Lower lobe of right lung (tissue), 2 donors: Measurements from ENCODE around the gene CIZ1. TPM values are rescaled to one million over a fixed set of nuclear protein-coding genes. Genes with fewer than 3 reads are reported as not detected.

Source experiments
- ATAC-seq, 2 donors: fragments of 200-7000 bp; cut with Tn5 transposase; one replicate each; pipeline ENCODE4 v1.9.1; 2020 to 2022; ENCODE audit warnings: mild to moderate bottlenecking in 2 of 2, moderate library complexity in 2 of 2
- DNase-seq: peaks from one replicate; pipeline ENCODE4 v3.0.0-alpha.2; 2020
- H3K27ac ChIP-seq: fragments of 200-600 bp; one replicate; pipeline ENCODE4 v1.8.0; 2022
- H3K27me3 ChIP-seq: fragments of 200-600 bp; one replicate; pipeline ENCODE4 v1.8.0; 2022; ENCODE audit warnings: low read depth
- H3K36me3 ChIP-seq: fragments of 200-600 bp; one replicate; pipeline ENCODE4 v1.8.0; 2022; ENCODE audit warnings: mild to moderate bottlenecking
- H3K4me1 ChIP-seq: fragments of 200-600 bp; one replicate; pipeline ENCODE4 v1.8.0; 2022
- H3K4me3 ChIP-seq: fragments of 200-600 bp; one replicate; pipeline ENCODE4 v1.8.0; 2022; ENCODE audit warnings: mild to moderate bottlenecking
- H3K9me3 ChIP-seq: fragments of 200-600 bp; one replicate; pipeline ENCODE4 v1.8.0; 2022
- intact Hi-C: fragments of 100-400 bp; cut with DNase I; formaldehyde crosslinking; loops from one replicate; pipeline ENCODE4 v1.11.0; 2022
- total RNA-seq: library from RNA; stranded (reverse); fragmentation: NEBNext Ultra II Directional; extraction: Animal tissue kit (Norgen Biotek cat#: 25700); gene quantifications from one replicate; pipeline ENCODE4 v1.2.1, GENCODE V29; 2021
- TF ChIP-seq, protein P1 (sequence below): fragments of 200-600 bp; IDR thresholded peaks from one replicate; pipeline ENCODE4 v1.8.0; 2022; ENCODE audit warnings: antibody characterized with exemption, mild to moderate bottlenecking
- donor health status: DM: no; HTN: yes; CAD: no; lungs with severe emphysema.

Gene CIZ1
- total RNA-seq, 1 donor from 2014 or later: 98.5 TPM

DNA sequence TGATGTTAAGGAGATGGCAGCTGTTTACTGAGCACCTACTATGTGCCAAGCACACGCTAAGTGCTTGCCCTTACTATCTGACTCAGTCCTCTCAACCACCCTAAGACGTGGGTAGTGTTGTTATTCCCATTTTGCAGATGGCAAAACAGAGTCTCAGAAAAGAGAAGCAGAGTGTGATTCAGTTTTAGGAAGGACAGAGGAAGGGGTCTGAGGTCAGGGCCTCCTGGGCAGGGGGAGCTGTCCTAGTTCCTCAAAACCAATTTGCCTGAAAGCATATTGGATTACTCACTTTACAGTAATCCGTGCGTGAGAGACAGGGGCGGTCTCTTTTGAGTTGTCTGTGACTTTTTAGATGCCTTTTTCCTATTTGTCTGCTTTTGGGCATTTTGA is 35.0 kb upstream of the CIZ1 start:
- DNase-seq (no peak), ATAC-seq (no peak)
- H3K4me1 ChIP-seq: no peaks in the 10 kb centered on the region
- intact Hi-C loops: no loop called here
- H3K9me3 ChIP-seq: no peaks in the 10 kb centered on the region
- no peaks in the 10 kb centered on the region for H3K27me3 ChIP-seq
- TF ChIP-seq, protein P1, sequence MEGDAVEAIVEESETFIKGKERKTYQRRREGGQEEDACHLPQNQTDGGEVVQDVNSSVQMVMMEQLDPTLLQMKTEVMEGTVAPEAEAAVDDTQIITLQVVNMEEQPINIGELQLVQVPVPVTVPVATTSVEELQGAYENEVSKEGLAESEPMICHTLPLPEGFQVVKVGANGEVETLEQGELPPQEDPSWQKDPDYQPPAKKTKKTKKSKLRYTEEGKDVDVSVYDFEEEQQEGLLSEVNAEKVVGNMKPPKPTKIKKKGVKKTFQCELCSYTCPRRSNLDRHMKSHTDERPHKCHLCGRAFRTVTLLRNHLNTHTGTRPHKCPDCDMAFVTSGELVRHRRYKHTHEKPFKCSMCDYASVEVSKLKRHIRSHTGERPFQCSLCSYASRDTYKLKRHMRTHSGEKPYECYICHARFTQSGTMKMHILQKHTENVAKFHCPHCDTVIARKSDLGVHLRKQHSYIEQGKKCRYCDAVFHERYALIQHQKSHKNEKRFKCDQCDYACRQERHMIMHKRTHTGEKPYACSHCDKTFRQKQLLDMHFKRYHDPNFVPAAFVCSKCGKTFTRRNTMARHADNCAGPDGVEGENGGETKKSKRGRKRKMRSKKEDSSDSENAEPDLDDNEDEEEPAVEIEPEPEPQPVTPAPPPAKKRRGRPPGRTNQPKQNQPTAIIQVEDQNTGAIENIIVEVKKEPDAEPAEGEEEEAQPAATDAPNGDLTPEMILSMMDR: no peak
- H3K36me3 ChIP-seq: no peaks in the 10 kb centered on the region
- no peak overlapping the region for H3K27ac ChIP-seq
- H3K4me3 ChIP-seq: no peak overlapping the region

DNA sequence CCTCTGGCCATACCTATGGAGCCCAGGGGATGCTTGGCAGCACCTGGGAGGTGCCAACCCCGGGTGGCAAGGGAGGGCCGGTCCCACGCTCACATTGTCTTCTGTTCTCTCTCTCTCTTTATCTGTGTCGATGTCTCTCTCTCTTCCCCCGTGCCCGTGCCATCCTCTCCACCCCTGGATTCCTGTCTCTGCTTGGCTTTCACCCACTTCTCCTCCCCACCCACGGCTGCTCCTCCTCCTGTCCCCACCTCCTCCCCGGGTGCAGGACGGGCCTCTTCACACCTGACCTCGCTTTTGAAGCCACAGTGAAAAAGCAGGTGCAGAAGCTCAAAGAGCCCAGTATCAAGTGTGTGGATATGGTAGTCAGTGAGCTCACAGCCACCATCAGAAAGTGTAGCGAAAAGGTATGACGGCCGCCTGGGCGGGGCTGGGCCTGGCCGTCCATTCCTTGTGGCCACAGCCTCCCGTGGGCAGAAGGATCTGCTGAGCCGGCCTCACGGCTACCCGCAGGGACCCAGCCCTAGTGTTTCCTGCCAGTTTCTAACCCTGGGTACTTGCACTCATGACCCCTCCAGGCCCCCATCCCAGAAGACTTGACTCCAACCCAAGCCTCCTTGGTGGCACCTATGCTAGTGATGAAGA is 34.5 kb upstream of the CIZ1 start:
- no peak for DNase-seq
- no peak for ATAC-seq
- H3K36me3 ChIP-seq: no peaks in the 10 kb centered on the region
- no peaks in the 10 kb centered on the region for H3K27me3 ChIP-seq
- intact Hi-C loops: no loop called here
- H3K27ac ChIP-seq: no peak overlapping the region
- TF ChIP-seq, protein P1: no peak
- H3K4me3 ChIP-seq: no peak overlapping the region
- no peaks in the 10 kb centered on the region for H3K4me1 ChIP-seq
- no peaks in the 10 kb centered on the region for H3K9me3 ChIP-seq

DNA sequence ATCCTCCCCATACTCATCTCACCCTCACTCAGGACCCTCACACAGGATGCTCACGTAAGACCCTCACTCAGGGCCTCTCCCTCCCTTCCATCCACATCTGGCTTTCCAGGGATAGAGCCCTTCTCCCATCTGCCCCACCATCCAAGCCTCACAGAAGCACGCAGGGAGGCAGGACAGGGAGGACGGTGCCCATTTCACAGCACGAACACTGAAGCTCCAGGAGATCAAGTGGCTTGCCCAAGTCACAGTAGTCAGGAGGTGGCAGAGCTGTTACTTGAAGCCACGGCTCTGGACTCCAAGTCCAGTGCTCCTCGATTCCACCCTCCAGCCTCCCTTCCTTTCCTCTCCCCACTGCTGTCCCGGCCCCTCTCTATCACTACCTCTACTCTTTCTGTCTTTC is 33.5 kb upstream of the CIZ1 start:
- Histone ChIP-seq H3K4me3 (no peak overlapping the region), H3K9me3 (no peaks in the 10 kb centered on the region), H3K4me1 (no peaks in the 10 kb centered on the region), H3K27me3 (no peaks in the 10 kb centered on the region), H3K36me3 (no peaks in the 10 kb centered on the region), H3K27ac (no peak overlapping the region)
- no peak for ATAC-seq
- intact Hi-C loops: no loop called here
- DNase-seq: no peak
- TF ChIP-seq, protein P1: no peak

DNA sequence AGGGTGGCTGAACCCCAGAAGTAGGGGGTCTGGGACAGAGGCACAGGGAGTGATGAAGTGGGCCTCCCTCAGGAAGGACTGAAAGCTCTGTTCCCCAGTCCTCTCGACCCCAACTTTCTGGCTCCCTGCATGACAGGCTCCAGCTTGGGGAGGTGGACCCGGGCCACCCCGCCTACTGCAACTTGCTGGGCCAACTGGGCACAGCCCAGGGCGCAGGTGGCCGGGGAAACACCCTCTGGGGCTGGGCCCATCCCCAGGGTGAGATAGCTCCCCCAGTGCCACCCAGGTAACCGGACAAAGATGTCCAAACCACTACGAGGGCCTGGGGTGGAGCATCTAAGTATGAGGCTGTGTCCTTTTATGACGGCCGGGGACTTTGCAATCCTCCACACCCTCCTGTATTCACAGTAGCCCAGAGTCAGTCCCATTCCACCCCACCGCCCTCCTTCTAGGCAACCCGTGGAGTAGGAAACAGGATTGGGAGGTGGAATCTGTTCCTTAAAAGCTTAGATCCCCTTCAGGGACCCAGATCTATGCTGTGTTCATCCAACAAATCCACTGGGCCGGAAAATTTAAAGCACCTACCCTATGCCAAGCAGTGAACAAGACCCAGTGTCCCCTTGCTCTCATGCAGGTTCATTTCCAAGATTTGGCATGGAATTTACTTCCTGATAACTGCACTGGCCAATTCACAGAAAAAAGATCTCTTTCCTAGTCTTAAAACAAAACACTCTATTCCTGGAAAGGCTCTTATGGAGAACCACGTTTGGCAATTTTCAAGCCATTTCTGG is 31.7 kb upstream of the CIZ1 start:
- no peaks in the 10 kb centered on the region for H3K27me3 ChIP-seq
- DNase-seq (no peak), ATAC-seq (no peak)
- intact Hi-C loops: no loop called here
- H3K36me3 ChIP-seq: no peaks in the 10 kb centered on the region
- peaks cover 5% of the 10 kb centered on the region for H3K4me1 ChIP-seq
- TF ChIP-seq, protein P1: no peak
- no peak overlapping the region for H3K4me3 ChIP-seq
- H3K27ac ChIP-seq: no peak overlapping the region
- no peaks in the 10 kb centered on the region for H3K9me3 ChIP-seq

DNA sequence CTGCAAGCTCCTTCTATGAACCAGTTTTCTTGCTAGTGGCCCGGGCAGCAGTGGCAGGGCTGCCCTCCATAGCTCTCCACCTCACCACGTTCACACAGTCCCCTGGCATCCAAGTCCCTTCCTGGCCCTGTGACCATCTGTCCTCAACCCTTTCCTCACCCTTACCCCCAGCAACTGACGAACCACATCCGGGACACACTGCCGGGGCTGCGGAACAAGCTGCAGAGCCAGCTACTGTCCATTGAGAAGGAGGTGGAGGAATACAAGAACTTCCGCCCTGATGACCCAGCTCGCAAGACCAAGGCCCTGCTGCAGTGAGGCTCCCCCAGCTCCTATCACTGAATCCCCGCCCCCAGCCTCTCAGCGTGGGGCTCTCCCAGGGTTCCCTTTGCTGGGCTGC is 30.7 kb upstream of the CIZ1 start:
- peaks cover 9% of the 10 kb centered on the region for H3K4me1 ChIP-seq
- no peaks in the 10 kb centered on the region for H3K36me3 ChIP-seq
- intact Hi-C loops: no loop called here
- ATAC-seq: no peak
- no peak overlapping the region for H3K4me3 ChIP-seq
- H3K27ac ChIP-seq: no peak overlapping the region
- no peak for DNase-seq
- no peaks in the 10 kb centered on the region for H3K27me3 ChIP-seq
- H3K9me3 ChIP-seq: no peaks in the 10 kb centered on the region
- TF ChIP-seq, protein P1: no peak
